Vagina (tissue), 2 donors: ENCODE results near the gene SLC8A1. TPM values are rescaled to one million over a fixed set of nuclear protein-coding genes. Genes with fewer than 3 reads are reported as not detected.

Experiments
- DNase-seq, 2 donors: peaks; one replicate each; pipeline ENCODE4 v3.0.0-alpha.2; 2017; ENCODE audit errors: extremely low spot score in 2 of 2
- H3K27ac ChIP-seq: fragments of 200-600 bp; sonication (generic); one replicate; pipeline ENCODE4 v1.5.1; 2019
- H3K27me3 ChIP-seq: fragments of 200-600 bp; sonication (generic); one replicate; pipeline ENCODE4 v1.5.1; 2019
- H3K36me3 ChIP-seq, 2 donors: fragments of 200-600 bp; sonication (generic); one replicate each; pipeline ENCODE4 v1.5.1; 2017 to 2019
- H3K4me1 ChIP-seq: fragments of 200-600 bp; sonication (generic); one replicate; pipeline ENCODE4 v1.5.1; 2019
- H3K4me3 ChIP-seq, 2 donors: fragments of 200-600 bp; sonication (generic); 1 replicate in 1 of 2; 2 replicates in 1 of 2; pipeline ENCODE4 v1.5.1; 2016 to 2019
- H3K9me3 ChIP-seq: fragments of 200-600 bp; sonication (generic); one replicate; pipeline ENCODE4 v1.5.1; 2019
- POLR2A ChIP-seq, 2 donors: fragments of 450-650 bp; IDR thresholded peaks; one replicate each; pipeline ENCODE4 v1.6.1; 2017; ENCODE audit warnings: antibody characterized with exemption in 2 of 2, mild to moderate bottlenecking in 2 of 2, moderate library complexity in 2 of 2
- POLR2AphosphoS5 ChIP-seq, 2 donors: sonication (generic); formaldehyde crosslinking; IDR thresholded peaks; one replicate each; pipeline ENCODE4 v1.9.0; 2017; ENCODE audit warnings: antibody characterized with exemption in 2 of 2, mild to moderate bottlenecking in 2 of 2, low read depth in 1 of 2; ENCODE audit not compliant: insufficient read depth in 1 of 2
- intact Hi-C: fragments of 100-400 bp; cut with DNase I; formaldehyde crosslinking; loops from one replicate; pipeline ENCODE4 v1.15.1; 2023
- total RNA-seq: library from RNA; depleted of rRNA; stranded (reverse); fragments of >200 nt; gene quantifications from one replicate; pipeline ENCODE4 v1.2.3, GENCODE V29; 2016
- TF ChIP-seq, protein P1 (sequence below), 3 experiments: fragments of 450-650 bp in 2 of 3; fragments of 200-600 bp in 1 of 3; sonication (generic) in 1 of 3; IDR thresholded peaks; one replicate each; pipeline ENCODE4 v1.5.1; 2017 to 2019; ENCODE audit warnings: antibody characterized with exemption in 3 of 3, mild to moderate bottlenecking in 2 of 3, moderate library complexity in 2 of 3

Gene SLC8A1
- total RNA-seq, 1 donor from 2014 or later: 40.8 TPM

DNA sequence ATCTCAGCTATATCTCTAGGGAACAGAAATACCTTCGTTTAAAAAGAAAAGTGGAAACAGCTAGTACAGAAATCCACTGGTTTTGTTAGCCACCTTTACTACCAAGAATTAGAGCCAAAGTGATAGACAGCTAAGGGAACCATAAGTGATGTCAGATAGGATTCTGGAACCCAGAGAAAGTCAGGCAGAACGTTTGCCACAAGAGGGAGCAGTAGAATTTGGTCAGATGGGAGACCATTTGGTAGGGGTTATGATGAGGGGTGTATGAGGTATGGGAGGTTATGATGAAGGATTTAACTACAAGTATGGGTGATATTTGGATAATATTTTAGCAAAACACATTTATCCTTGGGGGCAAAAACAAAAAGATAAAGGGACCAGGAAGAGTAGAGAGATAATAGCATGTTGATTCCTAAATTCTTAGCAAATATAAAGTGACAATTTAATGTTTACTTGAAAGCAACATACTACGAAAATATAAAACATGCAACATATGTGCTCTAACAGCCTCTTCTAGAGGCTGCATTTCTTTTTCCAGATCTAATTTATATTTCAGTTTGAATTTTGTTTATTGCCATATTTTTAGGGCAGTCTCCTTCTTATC, 3.3 kb downstream of the SLC8A1 start:
- intact Hi-C loops: no loop called here
- H3K4me1 ChIP-seq: peaks cover 12% of the 10 kb centered on the region

DNA sequence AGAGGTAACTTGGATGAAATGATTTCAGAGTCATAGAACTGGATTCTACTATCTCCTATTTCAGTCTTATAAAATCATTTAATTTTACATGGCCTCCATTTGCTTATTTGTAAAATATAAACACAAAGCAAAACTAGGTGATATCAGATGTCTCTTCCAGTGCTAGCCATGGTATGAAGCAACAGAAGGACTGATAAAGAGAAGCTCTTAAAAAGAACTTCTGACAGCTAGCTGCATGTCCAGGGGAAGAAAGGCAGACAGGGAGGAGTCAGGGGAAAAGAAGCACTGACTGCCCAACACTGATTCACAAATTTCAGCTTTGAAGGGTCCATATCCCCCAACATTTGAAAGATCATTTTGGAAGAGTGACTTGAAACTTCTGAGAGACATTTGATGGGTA, 6.4 kb downstream of the SLC8A1 start:
- no peaks in the 10 kb centered on the region for H3K9me3 ChIP-seq
- no peaks in the 10 kb centered on the region for H3K27me3 ChIP-seq
- intact Hi-C loops: no loop called here
- H3K36me3 ChIP-seq: no peaks in the 10 kb centered on the region
- TF ChIP-seq POLR2AphosphoS5 (IDR thresholded peaks at IDR 0.05; ENCODE audit: insufficient read depth in 1 of 2, low read depth in 1 of 2): no peak
- TF ChIP-seq POLR2A (IDR thresholded peaks at IDR 0.05): no peak
- TF ChIP-seq, protein P1, sequence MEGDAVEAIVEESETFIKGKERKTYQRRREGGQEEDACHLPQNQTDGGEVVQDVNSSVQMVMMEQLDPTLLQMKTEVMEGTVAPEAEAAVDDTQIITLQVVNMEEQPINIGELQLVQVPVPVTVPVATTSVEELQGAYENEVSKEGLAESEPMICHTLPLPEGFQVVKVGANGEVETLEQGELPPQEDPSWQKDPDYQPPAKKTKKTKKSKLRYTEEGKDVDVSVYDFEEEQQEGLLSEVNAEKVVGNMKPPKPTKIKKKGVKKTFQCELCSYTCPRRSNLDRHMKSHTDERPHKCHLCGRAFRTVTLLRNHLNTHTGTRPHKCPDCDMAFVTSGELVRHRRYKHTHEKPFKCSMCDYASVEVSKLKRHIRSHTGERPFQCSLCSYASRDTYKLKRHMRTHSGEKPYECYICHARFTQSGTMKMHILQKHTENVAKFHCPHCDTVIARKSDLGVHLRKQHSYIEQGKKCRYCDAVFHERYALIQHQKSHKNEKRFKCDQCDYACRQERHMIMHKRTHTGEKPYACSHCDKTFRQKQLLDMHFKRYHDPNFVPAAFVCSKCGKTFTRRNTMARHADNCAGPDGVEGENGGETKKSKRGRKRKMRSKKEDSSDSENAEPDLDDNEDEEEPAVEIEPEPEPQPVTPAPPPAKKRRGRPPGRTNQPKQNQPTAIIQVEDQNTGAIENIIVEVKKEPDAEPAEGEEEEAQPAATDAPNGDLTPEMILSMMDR (IDR thresholded peaks at IDR 0.05): no peak
- H3K4me3 ChIP-seq: no peak overlapping the region
- no peak for DNase-seq
- no peak overlapping the region for H3K27ac ChIP-seq
- H3K4me1 ChIP-seq: peaks cover 2% of the 10 kb centered on the region

More for the DNA sequence above, 3.3 kb downstream of the SLC8A1 start:
- H3K4me3 ChIP-seq: no peak overlapping the region
- H3K36me3 ChIP-seq: no peaks in the 10 kb centered on the region
- TF ChIP-seq POLR2AphosphoS5 (IDR thresholded peaks at IDR 0.05; ENCODE audit: insufficient read depth in 1 of 2, low read depth in 1 of 2): no peak
- no peak for TF ChIP-seq POLR2A (IDR thresholded peaks at IDR 0.05)
- TF ChIP-seq, protein P1 (IDR thresholded peaks at IDR 0.05): no peak
- no peaks in the 10 kb centered on the region for H3K9me3 ChIP-seq
- DNase-seq: no peak
- H3K27ac ChIP-seq: no peak overlapping the region
- no peaks in the 10 kb centered on the region for H3K27me3 ChIP-seq

- Histone ChIP-seq H3K27me3 (no peaks in the 10 kb centered on the region), H3K27ac (no peak overlapping the region), H3K4me3 (no peak overlapping the region), H3K9me3 (no peaks in the 10 kb centered on the region), H3K36me3 (no peaks in the 10 kb centered on the region), H3K4me1 (no peaks in the 10 kb centered on the region)
- intact Hi-C loops: no loop called here
- no peak for DNase-seq
- TF ChIP-seq POLR2A (IDR thresholded peaks at IDR 0.05) (no peak), POLR2AphosphoS5 (IDR thresholded peaks at IDR 0.05; ENCODE audit: insufficient read depth in 1 of 2, low read depth in 1 of 2) (no peak)
- TF ChIP-seq, protein P1 (IDR thresholded peaks at IDR 0.05): no peak
Observed at GRCh38 chr2:40440835-40441234, 11.1 kb downstream of the SLC8A1 start.

- no peaks in the 10 kb centered on the region for H3K27me3 ChIP-seq
- no peak for DNase-seq
- H3K4me1 ChIP-seq: no peaks in the 10 kb centered on the region
- no peak overlapping the region for H3K27ac ChIP-seq
- no peaks in the 10 kb centered on the region for H3K9me3 ChIP-seq
- intact Hi-C loops: no loop called here
- no peak for TF ChIP-seq POLR2A (IDR thresholded peaks at IDR 0.05)
- TF ChIP-seq, protein P1 (IDR thresholded peaks at IDR 0.05): no peak
- no peak for TF ChIP-seq POLR2AphosphoS5 (IDR thresholded peaks at IDR 0.05; ENCODE audit: insufficient read depth in 1 of 2, low read depth in 1 of 2)
- no peak overlapping the region for H3K4me3 ChIP-seq
- no peaks in the 10 kb centered on the region for H3K36me3 ChIP-seq
Observed at GRCh38 chr2:40439473-40439872, 12.4 kb downstream of the SLC8A1 start.

DNA sequence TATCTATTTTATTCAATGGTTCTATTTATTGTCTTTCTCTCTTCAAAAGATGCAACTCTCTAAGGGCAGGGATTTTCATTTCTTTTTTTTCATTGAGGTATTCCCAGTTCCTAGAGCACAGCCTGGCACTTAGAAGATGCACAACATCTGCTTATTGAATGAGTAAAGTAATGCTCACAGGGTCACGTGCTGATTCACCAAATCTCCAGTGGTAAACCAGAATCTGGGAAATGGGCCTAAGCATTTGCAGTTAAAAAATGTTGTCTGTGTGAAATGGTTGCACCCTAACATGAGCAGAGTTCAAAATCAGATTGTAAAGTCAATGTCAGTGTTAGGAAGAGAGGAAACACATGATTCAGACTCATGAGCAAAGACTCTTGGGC, 15.8 kb downstream of the SLC8A1 start:
- Histone ChIP-seq H3K27me3 (no peaks in the 10 kb centered on the region), H3K27ac (no peak overlapping the region), H3K9me3 (no peaks in the 10 kb centered on the region), H3K36me3 (no peaks in the 10 kb centered on the region), H3K4me1 (no peaks in the 10 kb centered on the region), H3K4me3 (no peak overlapping the region)
- TF ChIP-seq, protein P1 (IDR thresholded peaks at IDR 0.05): no peak
- no peak for TF ChIP-seq POLR2A (IDR thresholded peaks at IDR 0.05)
- TF ChIP-seq POLR2AphosphoS5 (IDR thresholded peaks at IDR 0.05; ENCODE audit: insufficient read depth in 1 of 2, low read depth in 1 of 2): no peak
- no peak for DNase-seq
- intact Hi-C loops: no loop called here
